HG03378 (cell line): ENCODE results near the gene NCOA1.
A peak's percentile ranks its signal among the peaks of the same experiment; 100 is the strongest.
"Not testable (repeated sequence)": the region's sequence is repeated elsewhere in the genome, so short reads cannot be mapped to it uniquely, and the experiment has no call there.

Source experiments
- ATAC-seq: cut with Tn5 transposase; IDR thresholded peaks from one replicate; pipeline ENCODE4 v1.9.1; 2021; ENCODE audit warnings: mild to moderate bottlenecking, moderate library complexity; ENCODE audit not compliant: unreplicated experiment

Gene NCOA1

GRCh38 chr2:24490690-24491541, at the start of gene NCOA1:
Gene NCOA1, plus strand, starts transcription at chr2:24491254. Its CDS starts 167,424 bp downstream, at chr2:24658678.
- peak; percentile 65 for ATAC-seq

GRCh38 chr2:24448797-24449196, 42.3 kb upstream of the NCOA1 start:
- ATAC-seq: no peak

GRCh38 chr2:24449344-24449743, 41.7 kb upstream of the NCOA1 start:
- ATAC-seq: no peak

GRCh38 chr2:24451805-24452501, 39.1 kb upstream of the NCOA1 start:
- no peak for ATAC-seq

- no peak for ATAC-seq
These were observed 38.6 kb upstream of the NCOA1 start for GRCh38 chr2:24452502-24452885.

GRCh38 chr2:24453379-24454073, 37.5 kb upstream of the NCOA1 start:
- no peak for ATAC-seq

GRCh38 chr2:24454294-24454693, 36.8 kb upstream of the NCOA1 start:
- no peak for ATAC-seq

GRCh38 chr2:24456599-24457556, 34.2 kb upstream of the NCOA1 start:
- no peak for ATAC-seq

- no peak for ATAC-seq
These were observed 33.2 kb upstream of the NCOA1 start for GRCh38 chr2:24457696-24458386.

- no peak for ATAC-seq
These were observed 31.6 kb upstream of the NCOA1 start for GRCh38 chr2:24459224-24460161.

- ATAC-seq: no peak
These were observed 29.4 kb upstream of the NCOA1 start for GRCh38 chr2:24461685-24462084.

GRCh38 chr2:24463271-24463670, 27.8 kb upstream of the NCOA1 start:
- ATAC-seq: no peak

GRCh38 chr2:24466871-24467870, 23.9 kb upstream of the NCOA1 start:
- ATAC-seq: no peak

GRCh38 chr2:24468453-24468852, 22.6 kb upstream of the NCOA1 start:
- not testable (repeated sequence) for ATAC-seq

- ATAC-seq: no peak
These were observed 21.9 kb upstream of the NCOA1 start for GRCh38 chr2:24469148-24469650.

- no peak for ATAC-seq
These were observed 19.4 kb upstream of the NCOA1 start for GRCh38 chr2:24471662-24472061.

- no peak for ATAC-seq
These were observed 18.6 kb upstream of the NCOA1 start for GRCh38 chr2:24472416-24472815.
